Measurements from ENCODE around the gene RSPRY1.

- TF ChIP-seq, protein P1, sequence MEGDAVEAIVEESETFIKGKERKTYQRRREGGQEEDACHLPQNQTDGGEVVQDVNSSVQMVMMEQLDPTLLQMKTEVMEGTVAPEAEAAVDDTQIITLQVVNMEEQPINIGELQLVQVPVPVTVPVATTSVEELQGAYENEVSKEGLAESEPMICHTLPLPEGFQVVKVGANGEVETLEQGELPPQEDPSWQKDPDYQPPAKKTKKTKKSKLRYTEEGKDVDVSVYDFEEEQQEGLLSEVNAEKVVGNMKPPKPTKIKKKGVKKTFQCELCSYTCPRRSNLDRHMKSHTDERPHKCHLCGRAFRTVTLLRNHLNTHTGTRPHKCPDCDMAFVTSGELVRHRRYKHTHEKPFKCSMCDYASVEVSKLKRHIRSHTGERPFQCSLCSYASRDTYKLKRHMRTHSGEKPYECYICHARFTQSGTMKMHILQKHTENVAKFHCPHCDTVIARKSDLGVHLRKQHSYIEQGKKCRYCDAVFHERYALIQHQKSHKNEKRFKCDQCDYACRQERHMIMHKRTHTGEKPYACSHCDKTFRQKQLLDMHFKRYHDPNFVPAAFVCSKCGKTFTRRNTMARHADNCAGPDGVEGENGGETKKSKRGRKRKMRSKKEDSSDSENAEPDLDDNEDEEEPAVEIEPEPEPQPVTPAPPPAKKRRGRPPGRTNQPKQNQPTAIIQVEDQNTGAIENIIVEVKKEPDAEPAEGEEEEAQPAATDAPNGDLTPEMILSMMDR (conservative IDR thresholded peaks at IDR 0.05) = no peak
- TF ChIP-seq ZFX (IDR thresholded peaks at IDR 0.05) = no peak
These were observed 36.7 kb upstream of the RSPRY1 start for GRCh38 chr16:57149391-57149790.
